TTC549 (cell line): ENCODE measurements around the gene TACC2.

Experiments used
- FAIRE-seq: peaks from 2 replicates; lab custom pipeline; 2012; peaks lifted over from hg19 to GRCh38; lab: Jason Lieb, UNC

TACC2 gene

GRCh38 chr10:122148876-122149560 is 160.1 kb downstream of the TACC2 start:
- FAIRE-seq: no peak

DNA sequence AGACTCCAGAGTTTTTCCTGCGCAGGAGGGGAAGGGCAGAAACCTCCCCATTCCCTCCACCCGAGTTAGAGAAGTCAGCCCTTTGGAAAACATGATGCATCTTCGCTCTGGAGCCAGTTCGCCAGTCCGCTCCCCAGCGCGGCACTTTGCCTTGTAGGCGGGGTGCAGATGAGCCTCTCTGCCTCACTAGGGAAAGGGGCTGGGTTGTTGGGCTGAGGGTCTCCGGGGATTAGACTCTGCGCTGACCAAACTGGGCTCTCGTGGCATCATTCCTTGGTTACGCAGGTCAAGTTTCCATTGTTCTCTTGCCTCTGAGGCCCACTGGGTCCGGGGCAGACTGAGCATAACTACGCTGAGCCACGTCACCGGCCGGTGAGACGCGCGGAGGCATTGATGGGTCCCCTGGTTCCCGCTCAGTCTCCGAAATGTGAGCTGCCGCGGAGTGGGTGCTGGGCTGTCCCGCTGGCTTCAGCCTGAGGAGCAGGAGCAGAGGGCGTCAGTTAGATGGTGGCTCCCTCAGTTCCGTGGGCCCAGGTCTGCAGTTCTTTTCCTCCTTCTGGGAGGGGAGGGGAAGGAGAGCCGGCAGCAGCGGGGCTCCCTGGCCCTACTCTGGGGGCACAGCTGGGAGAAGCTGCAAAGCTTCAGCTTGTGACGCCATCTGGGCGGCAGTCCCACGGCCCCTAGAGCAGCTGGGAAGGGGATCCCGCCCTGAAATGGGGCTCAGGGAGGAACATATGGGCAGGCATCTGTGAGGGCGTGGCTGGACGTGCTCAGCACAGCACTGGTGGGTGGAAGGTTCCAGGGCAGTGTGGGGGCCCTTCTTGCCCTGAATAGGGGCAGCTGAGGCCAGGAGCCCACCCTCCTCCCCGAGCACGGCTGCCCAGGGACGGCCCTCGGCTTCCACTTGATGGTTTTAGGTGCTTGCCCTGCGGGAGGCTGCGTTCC is 160.9 kb downstream of the TACC2 start:
- FAIRE-seq: no peak

DNA sequence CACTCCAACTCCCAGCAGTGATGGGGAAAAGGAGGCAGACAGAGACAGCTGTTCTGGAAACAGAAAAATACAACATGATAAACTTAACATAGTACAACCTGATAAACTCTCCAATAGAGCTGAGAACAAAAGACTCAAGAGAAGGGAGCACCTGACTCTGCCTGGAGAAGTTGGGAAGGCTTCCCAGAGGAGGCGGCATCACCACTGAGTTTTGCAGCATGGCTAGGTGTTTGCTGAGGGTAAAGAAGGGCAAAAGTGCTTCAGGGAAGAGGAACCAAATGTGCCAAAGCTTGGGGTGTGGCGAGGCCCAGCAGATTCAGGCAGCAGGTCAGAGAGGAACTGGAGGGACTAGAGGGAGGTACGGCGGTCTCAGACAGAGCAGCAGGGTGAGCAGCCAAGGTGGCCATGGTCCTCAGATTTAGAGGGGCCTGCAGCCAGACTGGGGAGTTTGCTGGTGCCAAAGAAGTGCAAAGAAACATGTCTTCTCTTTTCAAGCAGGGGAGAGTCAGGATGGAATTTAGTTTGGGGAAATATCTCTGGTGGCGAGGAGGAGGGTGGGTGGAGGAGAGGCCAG is 162.2 kb downstream of the TACC2 start:
- FAIRE-seq: no peak

- no peak for FAIRE-seq
Measured at GRCh38 chr10:122152544-122152943, 163.6 kb downstream of the TACC2 start.

GRCh38 chr10:122154031-122154544 is 165.1 kb downstream of the TACC2 start:
- no peak for FAIRE-seq

DNA sequence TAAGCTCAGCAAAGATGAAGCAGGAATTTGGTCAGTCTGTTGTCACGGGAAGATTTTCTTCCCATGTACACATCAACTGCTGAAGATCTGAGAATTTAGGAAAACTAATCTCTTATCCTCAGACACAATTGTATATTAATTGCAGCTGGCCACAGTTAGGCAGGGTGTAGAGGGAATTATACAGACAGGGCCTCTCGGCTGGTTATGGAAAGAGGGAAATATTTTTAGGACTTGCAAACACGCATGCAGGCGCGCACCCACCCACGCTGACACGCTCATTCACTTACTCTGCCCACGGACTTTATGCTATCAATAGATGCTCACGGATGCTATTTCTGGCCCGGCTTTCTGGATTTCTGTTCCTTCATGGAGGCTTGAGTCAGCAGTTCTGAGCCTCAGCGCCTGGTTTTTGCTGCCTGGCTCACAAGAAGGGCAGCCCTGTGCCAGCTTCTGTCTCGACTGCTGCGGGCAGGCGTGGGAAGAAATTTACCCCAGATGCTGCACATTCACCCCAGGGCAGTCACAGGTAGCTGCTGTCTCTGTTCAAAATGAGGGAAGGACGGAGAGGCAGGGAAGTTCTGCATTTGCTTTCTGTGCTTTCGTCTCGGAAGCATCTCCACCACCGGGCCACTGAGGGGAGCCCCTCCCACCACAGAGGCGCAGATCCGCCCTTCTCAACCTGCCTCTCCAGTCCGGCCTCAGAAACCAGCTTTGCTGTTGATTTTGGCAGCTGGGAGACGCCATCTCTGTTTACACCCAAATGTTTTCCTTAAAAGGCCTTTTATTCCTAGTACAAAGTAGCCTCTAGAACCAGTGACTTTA is 165.8 kb downstream of the TACC2 start:
- FAIRE-seq: no peak

- FAIRE-seq: no peak
Measured at GRCh38 chr10:122157451-122157850, 168.5 kb downstream of the TACC2 start.

- FAIRE-seq: no peak
Measured at GRCh38 chr10:122158362-122158761, 169.4 kb downstream of the TACC2 start.

DNA sequence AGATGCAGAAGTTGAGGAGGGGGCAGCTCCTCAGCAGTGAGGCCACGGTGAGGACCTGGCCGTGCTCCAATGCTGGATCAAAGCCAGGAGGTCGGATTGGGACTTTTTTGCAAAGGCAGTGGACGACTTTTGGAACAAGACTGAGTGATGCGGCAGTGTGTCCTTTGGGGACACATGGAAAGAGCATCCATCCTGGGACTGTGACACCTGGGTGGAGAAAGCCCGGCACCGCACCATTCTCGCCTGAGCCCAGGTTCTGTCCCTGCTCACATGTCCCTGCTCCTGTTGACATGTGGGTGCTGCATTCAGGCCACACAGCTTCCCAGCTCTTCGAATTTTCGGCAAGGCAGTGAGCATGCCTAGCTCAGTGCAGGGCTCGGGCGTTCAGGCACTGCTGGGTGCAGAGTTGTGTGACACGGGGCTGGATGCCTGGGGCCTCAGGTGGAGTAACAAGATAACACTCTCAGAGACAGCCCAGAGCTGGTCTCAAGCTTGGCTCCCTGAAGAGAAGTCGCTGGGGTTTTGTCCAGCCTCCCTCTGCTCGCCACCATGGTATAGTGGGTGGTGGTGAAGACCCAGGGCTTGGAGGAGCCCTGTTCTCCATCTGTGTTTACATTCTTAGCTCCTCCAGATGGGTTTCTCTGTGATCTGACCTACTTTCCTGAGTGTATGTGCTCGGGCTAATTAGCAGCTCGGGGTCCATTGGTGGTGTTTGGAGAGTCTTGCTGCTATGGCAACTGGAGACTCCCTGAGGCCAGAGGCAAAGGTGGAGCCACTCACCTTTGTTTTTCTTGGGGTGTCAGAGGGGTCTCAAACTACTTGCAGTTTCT is 170.4 kb downstream of the TACC2 start:
- no peak for FAIRE-seq

- FAIRE-seq: no peak
Measured at GRCh38 chr10:122161795-122162194, 172.8 kb downstream of the TACC2 start.

GRCh38 chr10:122162671-122163173 is 173.8 kb downstream of the TACC2 start:
- FAIRE-seq: no peak

DNA sequence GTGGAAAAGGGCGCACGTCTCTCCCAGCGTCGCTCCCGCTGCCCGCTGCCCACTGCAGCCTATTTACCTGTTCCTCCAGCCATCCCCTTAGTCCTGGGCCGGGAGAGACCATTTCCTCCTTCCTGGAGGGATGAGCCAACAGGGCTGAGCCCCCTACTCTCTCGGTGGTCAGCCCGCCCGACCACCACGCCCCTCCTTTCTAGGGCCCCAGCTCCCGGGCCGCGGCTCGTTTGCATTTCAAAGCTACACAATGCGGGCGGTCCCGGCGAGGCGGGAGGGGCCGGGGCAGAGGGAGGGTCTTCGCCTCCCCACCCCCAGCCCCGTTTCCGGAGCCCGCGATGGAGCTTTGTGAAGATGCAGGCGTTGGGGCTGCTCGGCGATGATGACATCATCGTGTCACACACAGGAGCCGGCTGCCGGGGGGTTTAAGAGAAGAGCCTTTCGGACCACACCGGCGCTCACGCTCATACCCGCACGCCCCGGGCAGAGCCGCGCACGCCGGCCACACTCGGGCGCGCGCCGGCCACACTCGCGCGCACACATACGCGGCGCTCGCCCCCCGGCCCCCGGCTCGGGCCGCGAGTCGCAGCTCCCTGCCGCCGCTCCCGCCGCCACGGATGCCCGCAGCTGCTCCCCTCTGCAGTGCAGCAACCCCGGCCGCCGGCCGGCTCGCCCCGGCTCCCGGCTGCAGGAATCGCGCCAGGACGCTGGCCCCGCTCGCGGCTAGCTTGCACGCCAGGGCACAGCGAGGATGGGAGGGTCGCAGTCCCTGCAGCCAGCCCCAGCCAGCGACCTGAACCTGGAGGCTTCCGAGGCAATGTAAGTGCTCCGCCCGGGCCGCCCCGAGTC is 174.4 kb downstream of the TACC2 start:
- no peak for FAIRE-seq

DNA sequence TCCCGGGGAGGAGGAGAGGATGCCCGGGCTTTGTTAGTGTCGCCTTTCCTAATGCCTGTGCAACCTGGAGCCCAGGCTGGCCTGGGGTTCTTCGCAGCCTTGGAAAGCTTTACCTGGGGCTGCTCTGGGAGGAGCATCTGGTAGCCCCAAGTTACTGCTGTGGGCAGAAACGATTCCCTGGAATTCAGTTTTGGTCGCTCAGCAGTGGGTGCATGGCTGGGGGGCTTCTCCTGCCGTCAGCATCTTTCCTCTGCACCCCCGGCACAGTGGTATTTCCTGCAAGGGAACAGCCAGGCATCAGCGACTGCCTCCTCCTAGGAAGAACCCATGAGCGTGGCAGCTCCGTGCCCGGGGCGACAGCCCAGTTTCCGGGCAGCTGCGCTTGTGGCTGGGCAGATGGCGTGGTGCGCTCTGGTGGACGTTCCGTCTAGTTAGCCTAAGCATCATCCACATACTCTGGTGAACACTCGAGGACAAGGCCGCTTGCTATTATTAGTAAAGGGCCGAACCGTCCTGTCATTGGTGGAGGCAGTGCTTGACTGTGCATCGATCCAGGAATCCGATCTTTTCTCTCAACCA is 175.1 kb downstream of the TACC2 start:
- no peak for FAIRE-seq

GRCh38 chr10:122164815-122165483 is 176.0 kb downstream of the TACC2 start:
- no peak for FAIRE-seq

DNA sequence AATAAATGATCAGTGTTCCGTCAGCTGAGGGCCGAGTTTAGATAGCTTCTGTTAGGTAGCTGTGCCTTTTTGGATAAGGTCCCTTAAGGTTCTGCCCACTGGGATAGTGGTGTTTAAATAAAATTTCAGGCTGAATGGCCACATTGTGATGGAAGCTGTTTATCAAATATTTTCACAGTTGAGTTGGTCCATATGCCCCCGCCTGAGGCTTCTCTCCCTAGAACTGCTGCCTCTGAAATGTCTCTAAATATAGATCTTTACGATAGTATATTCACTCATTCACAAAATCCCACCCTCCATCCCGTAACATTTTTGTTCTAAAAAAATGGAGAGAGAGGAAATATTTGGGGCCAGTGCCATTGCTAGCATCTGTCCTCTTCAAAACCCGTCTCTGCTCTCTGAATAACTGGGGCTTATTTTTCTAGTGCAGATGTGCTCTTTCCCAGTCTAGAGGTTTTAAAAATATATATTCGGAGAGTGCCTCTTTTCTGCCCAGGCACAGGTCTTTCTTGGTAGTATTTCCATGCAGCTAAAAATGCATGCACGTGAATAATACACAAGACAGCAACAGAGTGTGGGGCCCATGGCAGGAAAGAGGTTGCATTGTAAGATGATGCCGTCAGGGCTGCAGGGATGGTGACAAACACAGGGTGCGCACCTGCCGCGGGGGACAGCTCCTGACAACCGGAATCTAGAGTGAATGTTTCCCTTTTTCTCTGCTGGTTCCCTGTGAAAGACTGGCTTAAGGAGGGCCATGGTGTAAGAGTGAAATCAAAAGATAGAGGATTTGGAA is 176.7 kb downstream of the TACC2 start:
- no peak for FAIRE-seq

GRCh38 chr10:122168101-122168500 is 179.1 kb downstream of the TACC2 start:
- no peak for FAIRE-seq

DNA sequence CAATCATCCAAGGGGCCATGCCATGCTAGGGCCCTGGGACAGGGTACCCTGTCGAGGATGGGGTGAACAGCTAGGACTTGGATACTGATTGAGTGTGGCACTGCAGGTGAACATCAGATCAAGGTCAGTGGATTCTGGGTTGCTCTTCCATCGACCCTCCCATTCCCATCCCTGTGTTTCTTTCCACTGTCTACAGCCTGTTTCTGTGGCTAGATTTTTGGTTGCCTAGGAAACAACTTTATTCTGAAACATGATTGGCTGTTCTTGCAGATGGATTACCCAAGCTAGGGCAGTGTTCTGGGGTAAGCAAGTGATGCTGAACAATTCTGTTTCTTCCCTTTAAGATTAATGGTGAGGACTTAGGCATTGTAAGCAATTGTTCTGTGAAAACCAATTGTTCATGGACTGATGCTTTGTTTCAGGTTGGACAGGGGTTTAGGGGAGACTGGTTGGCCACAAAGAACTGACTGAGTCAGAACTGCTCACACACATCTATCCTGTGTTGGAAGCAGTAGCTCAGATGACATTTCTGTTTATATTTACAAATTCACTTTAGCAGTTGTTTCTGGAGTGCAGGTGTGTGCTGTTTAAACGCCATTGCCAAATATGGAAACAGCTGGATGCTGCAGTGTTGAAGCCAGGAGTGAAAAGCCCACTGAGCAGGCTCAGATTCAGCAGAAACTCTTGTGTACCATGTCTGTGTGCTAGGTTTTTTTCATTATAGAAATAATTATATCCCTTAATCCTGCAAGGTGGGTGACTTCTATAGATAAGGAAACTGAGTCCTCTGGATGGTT is 179.8 kb downstream of the TACC2 start:
- FAIRE-seq: no peak
